ENCODE results near the gene BEST2.
"Not testable (repeated sequence)": the region's sequence is repeated elsewhere in the genome, so short reads cannot be mapped to it uniquely, and the experiment has no call there.

The BEST2 gene

GRCh38 chr19:12751635-12752034 is at the start of gene BEST2:
Gene BEST2 (plus strand): TSS chr19:12751791. CDS start chr19:12752593, 802 bp downstream.
- no peak for DNase-seq

- DNase-seq: no peak
Measured at GRCh38 chr19:12703046-12703445, 48.5 kb upstream of the BEST2 start.

GRCh38 chr19:12705169-12705568 is 46.4 kb upstream of the BEST2 start:
- DNase-seq: no peak

GRCh38 chr19:12705654-12706331 is 45.8 kb upstream of the BEST2 start:
- no peak for DNase-seq

- no peak for DNase-seq
Measured at GRCh38 chr19:12706332-12706718, 45.3 kb upstream of the BEST2 start.

- no peak for DNase-seq
Measured at GRCh38 chr19:12708641-12709040, 43.0 kb upstream of the BEST2 start.

GRCh38 chr19:12711187-12711586 is 40.4 kb upstream of the BEST2 start:
- no peak for DNase-seq

- not testable (repeated sequence) for DNase-seq
Measured at GRCh38 chr19:12712077-12712476, 39.5 kb upstream of the BEST2 start.

GRCh38 chr19:12713304-12713703 is 38.3 kb upstream of the BEST2 start:
- not testable (repeated sequence) for DNase-seq

- DNase-seq: no peak
Measured at GRCh38 chr19:12715102-12715501, 36.5 kb upstream of the BEST2 start.

GRCh38 chr19:12715929-12716328 is 35.7 kb upstream of the BEST2 start:
- no peak for DNase-seq

GRCh38 chr19:12720296-12720695 is 31.3 kb upstream of the BEST2 start:
- DNase-seq: no peak

GRCh38 chr19:12720851-12721655 is 30.5 kb upstream of the BEST2 start:
- DNase-seq: peak in 1 of 2 experiments; percentile 8

GRCh38 chr19:12721656-12722565 is 29.7 kb upstream of the BEST2 start:
- DNase-seq: peak; percentile 36 to 43

GRCh38 chr19:12722566-12723380 is 28.8 kb upstream of the BEST2 start:
- DNase-seq: peak; percentile 88 to 91

GRCh38 chr19:12723381-12723640 is 28.3 kb upstream of the BEST2 start:
- no peak for DNase-seq

GRCh38 chr19:12723641-12724426 is 27.8 kb upstream of the BEST2 start, which contains the start of gene TNPO2:
Gene TNPO2 (minus strand): TSS chr19:12723932. CDS start chr19:12720977, 2,955 bp downstream.
- peak; percentile 64 to 65 for DNase-seq

GRCh38 chr19:12725612-12726011 is 26.0 kb upstream of the BEST2 start:
- not testable (repeated sequence) for DNase-seq

GRCh38 chr19:12726988-12727316 is 24.6 kb upstream of the BEST2 start:
- no peak for DNase-seq

- DNase-seq: no peak
Measured at GRCh38 chr19:12727745-12728433, 23.7 kb upstream of the BEST2 start.

GRCh38 chr19:12730064-12730463 is 21.5 kb upstream of the BEST2 start:
- DNase-seq: no peak

All from activated CD4-positive, alpha-beta T cell treated with anti-CD3 and anti-CD28 coated beads, Interleukin-2, amount 50 U/mL, for 4 hours (primary cell).